ENCODE data around the gene DDR2. TPM values are rescaled to one million over a fixed set of nuclear protein-coding genes. Genes with fewer than 3 reads are reported as not detected.

The DDR2 gene
- total and polyA plus RNA-seq, 2 of the 4 experiments (the other 2 are of a cell fraction), result 66.1 to 245 TPM

DNA sequence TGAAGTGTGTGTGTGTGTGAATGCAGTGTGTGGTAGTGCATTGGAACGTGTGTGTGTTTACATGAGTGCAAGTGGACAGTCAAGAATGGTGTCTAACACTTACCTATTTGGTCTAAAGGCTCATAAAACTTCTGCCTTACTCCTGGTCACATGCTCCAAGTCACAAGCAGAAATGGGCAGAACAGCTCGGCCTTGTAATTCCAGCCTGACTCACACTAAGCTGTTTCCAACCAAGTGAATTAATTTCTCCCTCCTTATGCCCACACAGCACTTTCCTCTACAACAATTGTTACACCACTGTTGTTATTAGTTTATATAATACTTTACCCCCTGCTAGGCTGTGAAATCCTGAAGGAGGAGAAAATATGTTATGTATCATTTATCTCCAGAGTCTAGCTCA lies 43.8 kb downstream of the DDR2 start:
- peaks cover 72% of the 10 kb centered on the region; the same call in 1 of the 2 replicates for H4K20me1 ChIP-seq (ENCODE audit: insufficient read depth, low read length)
- H4K91ac ChIP-seq (ENCODE audit: insufficient read depth, low read depth, low read length), result no peak overlapping the region
- H2AK5ac ChIP-seq (ENCODE audit: low read depth, low read length), result peak overlapping the region; percentile 86; the same call in 1 of the 2 replicates
- WGBS, 2 experiments (ENCODE audit: extremely low coverage in 2 of 2, insufficient read length in 1 of 2), result no CpG with 5 or more reads among the region's 2 CpGs
- peaks cover 25% of the 10 kb centered on the region for H3K9me1 ChIP-seq (ENCODE audit: insufficient read depth, low read length)
- peaks cover 17% of the 10 kb centered on the region for H3K4me1 ChIP-seq (ENCODE audit: control insufficient read depth, insufficient read depth, low read length)
- H3K4me3 ChIP-seq (ENCODE audit: insufficient read depth, low read depth, low read length), result no peak overlapping the region
- POLR2A ChIA-PET (ENCODE audit: unreplicated experiment), result no interaction called here
- H3K56ac ChIP-seq (ENCODE audit: extremely low read depth, insufficient read depth, low read length), result no peak overlapping the region
- dilution Hi-C loops (cut with HindIII; ENCODE audit: low sequenced_read_pairs, unreplicated experiment) (no loop called here), in situ Hi-C loops (cut with MboI; ENCODE audit: low sequenced_read_pairs) (no loop called here), intact Hi-C loops (cut with micrococcal nuclease) (loop anchor here (5.0 kb wide), 1 partner anchor 44 kb away; the partner anchor contains the start of gene DDR2)
- ATAC-seq (ENCODE audit: low read depth) (peak; percentile 68), DNase-seq (peak; percentile 70)
- H3K27me3 ChIP-seq (ENCODE audit: control insufficient read depth, insufficient read depth, low read length), result no peaks in the 10 kb centered on the region
- H2BK5ac ChIP-seq (ENCODE audit: low read depth, low read length, poor library complexity, severe bottlenecking), result peak overlapping the region; percentile 56
- peak overlapping the region; percentile 8; the same call in 1 of the 3 replicates for H2BK15ac ChIP-seq (ENCODE audit: low read depth, low read length)
- peaks cover 10% of the 10 kb centered on the region for H3K36me3 ChIP-seq (ENCODE audit: control insufficient read depth, insufficient read depth, low read length)
- peak overlapping the region; percentile 53 for H3K14ac ChIP-seq (replicated peaks; ENCODE audit: low read depth, low read length)
- H3K79me1 ChIP-seq (ENCODE audit: low read depth in 1 of 2, low read length in 2 of 2), result peaks cover 50 to 93% of the 10 kb centered on the region in 2 experiments
- H3K23ac ChIP-seq (ENCODE audit: low read depth, low read length), result peak overlapping the region; percentile 75; the same call in 1 of the 2 replicates
- TF ChIP-seq MXI1 (IDR thresholded peaks at IDR 0.05; ENCODE audit: borderline replicate concordance, low read depth, low read length) (no peak), MAFK (IDR thresholded peaks at IDR 0.05; ENCODE audit: low read depth, low read length) (peak; percentile 65), MAZ (IDR thresholded peaks at IDR 0.05; ENCODE audit: borderline replicate concordance, low read depth, low read length) (no peak)
- TF ChIP-seq, protein P1, sequence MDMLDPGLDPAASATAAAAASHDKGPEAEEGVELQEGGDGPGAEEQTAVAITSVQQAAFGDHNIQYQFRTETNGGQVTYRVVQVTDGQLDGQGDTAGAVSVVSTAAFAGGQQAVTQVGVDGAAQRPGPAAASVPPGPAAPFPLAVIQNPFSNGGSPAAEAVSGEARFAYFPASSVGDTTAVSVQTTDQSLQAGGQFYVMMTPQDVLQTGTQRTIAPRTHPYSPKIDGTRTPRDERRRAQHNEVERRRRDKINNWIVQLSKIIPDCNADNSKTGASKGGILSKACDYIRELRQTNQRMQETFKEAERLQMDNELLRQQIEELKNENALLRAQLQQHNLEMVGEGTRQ (IDR thresholded peaks at IDR 0.05; ENCODE audit: low read depth, low read length), result peak; percentile 88
- peak overlapping the region; percentile 36; the same call in 1 of the 2 replicates for H3K18ac ChIP-seq (ENCODE audit: low read depth, low read length)
- peak overlapping the region; percentile 21; the same call in 1 of the 2 replicates for H3K4ac ChIP-seq (ENCODE audit: low read depth, low read length)
- peak overlapping the region in 1 of 2 experiments; percentile 51; a peak in 1 of 4 replicates for H4K8ac ChIP-seq (ENCODE audit: low read depth in 2 of 2, low read length in 2 of 2)
- peak overlapping the region; percentile 15; the same call in 1 of the 2 replicates for H2BK20ac ChIP-seq (ENCODE audit: low read depth, low read length)
- H2AFZ ChIP-seq (replicated peaks; ENCODE audit: low read length, poor library complexity), result no peak overlapping the region
- peaks cover 2% of the 10 kb centered on the region; the same call in 1 of the 2 replicates for H3K9me3 ChIP-seq (ENCODE audit: control insufficient read depth, insufficient read depth, low read length)
- H3K9ac ChIP-seq (ENCODE audit: low read depth, low read length), result no peak overlapping the region
- H3K4me2 ChIP-seq (ENCODE audit: low read depth, low read length), result peak overlapping the region; percentile 25; the same call in 1 of the 2 replicates
- H3K27ac ChIP-seq (ENCODE audit: insufficient read depth, low read length), result peak overlapping the region; percentile 15; the same call in 1 of the 2 replicates
- peak overlapping the region; percentile 55; the same call in 1 of the 2 replicates for H4K5ac ChIP-seq (ENCODE audit: low read depth, low read length)
- H2BK120ac ChIP-seq (ENCODE audit: low read depth, low read length), result peak overlapping the region; percentile 23; the same call in 1 of the 2 replicates
- H2AK9ac ChIP-seq (replicated peaks; ENCODE audit: low read depth, low read length, poor library complexity), result no peak overlapping the region
- BruUV-seq (replicated peaks), result no TSS peak
- CTCF ChIA-PET, result no interaction called here

All from IMR-90 (cell line).